ENCODE data around the gene ORAI2.
"Not testable (repeated sequence)": the region's sequence is repeated elsewhere in the genome, so short reads cannot be mapped to it uniquely, and the experiment has no call there.

Gene ORAI2

DNA sequence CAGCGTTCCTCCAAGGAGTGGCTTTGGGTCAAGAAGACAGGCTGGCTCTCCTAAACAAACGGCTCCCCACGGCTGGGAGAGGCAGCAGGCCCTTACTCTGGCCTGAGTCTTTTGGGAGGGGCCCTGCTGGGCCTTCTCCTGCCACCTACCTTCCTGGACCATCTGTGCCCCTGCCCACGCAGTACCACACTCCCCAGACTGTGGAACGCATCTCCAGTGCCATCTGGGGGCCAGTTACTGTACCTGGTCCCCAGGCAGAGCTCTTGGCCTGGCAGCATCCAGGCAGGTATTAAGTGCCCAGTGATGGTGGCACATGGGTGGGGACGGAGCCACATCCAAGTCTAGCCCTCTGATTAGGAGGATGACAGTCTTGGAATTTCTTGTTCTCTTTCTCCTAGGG, 16.9 kb downstream of the ORAI2 start:
- no peak for DNase-seq (ENCODE audit: low spot score)
- peak overlapping the region; percentile 56; the same call in 1 of the 2 replicates for H3K27ac ChIP-seq
- POLR2A ChIA-PET (ENCODE audit: low non-redundant PET): interaction anchor here (0.6 kb wide), 1 partner anchor 17 kb away, joined by 6 read pairs; no protein-coding TSS in a partner anchor
- CTCF ChIA-PET: interaction anchor here (0.6 to 0.7 kb wide), 3 partner anchors 13 to 51 kb away, joined by 4 to 8 read pairs (median 4); no protein-coding TSS in a partner anchor
- TF ChIP-seq CTCF (conservative IDR thresholded peaks at IDR 0.05; ENCODE audit: low read depth): no peak

DNA sequence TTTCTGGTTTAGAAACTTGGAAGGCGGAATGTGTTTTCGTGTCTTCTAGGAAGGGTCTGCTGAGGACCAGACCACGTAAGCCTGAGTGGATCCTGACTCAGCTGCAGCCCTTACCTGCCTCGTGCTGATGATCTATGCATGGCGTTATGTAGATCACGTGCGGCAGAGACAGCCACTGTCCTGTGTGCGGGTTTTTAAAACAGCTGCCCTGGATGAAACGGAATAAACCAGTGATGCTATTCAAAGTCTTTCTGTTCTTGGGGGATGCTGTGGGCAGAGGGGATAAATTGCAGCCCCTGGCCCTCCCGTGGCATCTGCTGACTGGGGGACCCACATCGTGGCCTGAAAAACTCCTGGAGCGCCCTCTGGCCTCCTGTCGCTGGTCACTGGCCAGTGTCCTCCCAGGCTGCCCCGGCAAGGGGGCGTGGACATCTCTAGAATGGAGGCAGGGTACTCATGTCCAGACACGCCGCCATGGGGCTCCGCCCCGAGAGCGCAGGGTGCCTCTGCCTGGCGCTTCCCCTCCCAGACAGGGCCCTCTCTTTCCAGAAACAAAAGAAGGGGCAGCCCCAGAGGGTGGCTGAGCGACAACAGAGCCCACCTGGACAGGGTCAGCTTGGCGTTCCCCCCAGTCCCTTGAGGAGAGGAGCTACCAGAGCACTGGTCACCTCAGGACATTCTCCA, 18.1 kb downstream of the ORAI2 start:
- POLR2A ChIA-PET (ENCODE audit: low non-redundant PET): interaction anchor here (0.5 kb wide), 1 partner anchor 9 kb away, joined by 3 read pairs; no protein-coding TSS in a partner anchor

DNA sequence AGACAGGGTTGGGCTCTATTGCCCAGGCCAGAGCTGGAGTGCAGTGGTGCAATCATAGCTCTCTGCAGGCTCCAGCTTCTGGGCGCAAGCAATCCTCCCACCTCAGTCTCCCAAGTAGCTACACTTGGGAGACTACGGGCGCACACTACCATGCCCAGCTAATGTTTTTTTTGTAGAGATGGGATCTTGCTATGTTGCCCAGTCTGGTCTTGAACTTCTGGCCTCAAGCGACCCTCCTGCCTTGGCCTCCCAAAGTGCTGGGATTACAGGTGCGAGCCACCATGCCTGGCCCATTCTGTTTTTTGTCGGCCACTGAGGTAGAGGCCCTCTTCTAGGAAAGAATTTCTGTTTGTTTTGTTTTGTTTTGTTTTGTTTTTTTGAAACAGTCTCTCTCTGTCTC, 19.1 kb downstream of the ORAI2 start:
- peak overlapping the region; percentile 56 for H3K27ac ChIP-seq
- DNase-seq (ENCODE audit: low spot score): no peak
- TF ChIP-seq CTCF (conservative IDR thresholded peaks at IDR 0.05; ENCODE audit: low read depth): no peak
- ChIA-PET CTCF (interaction anchor here (1.4 kb wide), 1 partner anchor 12 kb away, joined by 4 read pairs; no protein-coding TSS in a partner anchor), POLR2A (ENCODE audit: low non-redundant PET) (no interaction called here)

More for the DNA sequence above, 18.1 kb downstream of the ORAI2 start:
- H3K27ac ChIP-seq: peak overlapping the region; percentile 56
- CTCF ChIA-PET: interaction anchor here (0.7 to 1.4 kb wide), 2 partner anchors 11 to 17 kb away, joined by 3 to 4 read pairs; no protein-coding TSS in a partner anchor
- peak; percentile 77 for DNase-seq (ENCODE audit: low spot score)
- TF ChIP-seq CTCF (conservative IDR thresholded peaks at IDR 0.05; ENCODE audit: low read depth): no peak

- no peak for DNase-seq (ENCODE audit: low spot score)
- no peak for TF ChIP-seq CTCF (conservative IDR thresholded peaks at IDR 0.05; ENCODE audit: low read depth)
- POLR2A ChIA-PET (ENCODE audit: low non-redundant PET): no interaction called here
- CTCF ChIA-PET: no interaction called here
- peak overlapping the region; percentile 34 for H3K27ac ChIP-seq
These were observed 19.9 kb downstream of the ORAI2 start for GRCh38 chr7:102453319-102453718.

DNA sequence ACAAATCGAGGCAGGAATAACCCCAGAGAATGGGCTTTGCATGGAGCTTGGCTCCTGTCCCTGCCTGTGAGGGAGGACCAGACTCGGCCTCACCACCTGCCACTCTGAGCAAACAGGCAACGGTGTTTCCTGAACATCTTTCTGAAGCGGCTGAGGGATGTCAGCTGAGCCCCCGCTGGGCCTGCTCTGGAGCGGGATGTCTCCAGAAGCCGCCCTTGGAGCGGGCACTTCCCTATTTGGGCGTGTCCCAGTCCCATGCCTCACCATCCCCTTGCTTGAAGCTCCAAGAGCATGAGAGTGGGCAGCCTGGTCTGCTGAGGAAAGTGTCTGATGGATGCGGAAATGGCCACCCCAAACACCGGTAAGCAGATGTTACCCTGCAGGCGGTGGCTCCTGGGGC, 21.1 kb downstream of the ORAI2 start:
- H3K27ac ChIP-seq: peak overlapping the region; percentile 34
- TF ChIP-seq CTCF (conservative IDR thresholded peaks at IDR 0.05; ENCODE audit: low read depth): no peak
- DNase-seq (ENCODE audit: low spot score): no peak
- POLR2A ChIA-PET (ENCODE audit: low non-redundant PET): interaction anchor here (0.6 kb wide), 1 partner anchor 18 kb away, joined by 6 read pairs; no protein-coding TSS in a partner anchor
- CTCF ChIA-PET: interaction anchor here (0.6 to 1.5 kb wide), 3 partner anchors 10 to 474 kb away, joined by 3 to 9 read pairs (median 3); no protein-coding TSS in a partner anchor

- CTCF ChIA-PET: interaction anchor here (0.9 to 1.5 kb wide), 2 partner anchors 9 to 12 kb away, joined by 3 to 9 read pairs; no protein-coding TSS in a partner anchor
- peak overlapping the region; percentile 34 for H3K27ac ChIP-seq
- POLR2A ChIA-PET (ENCODE audit: low non-redundant PET); DNase-seq (ENCODE audit: low spot score): not testable (repeated sequence)
These were observed 21.6 kb downstream of the ORAI2 start for GRCh38 chr7:102454932-102455331.

GRCh38 chr7:102455596-102455995, 22.2 kb downstream of the ORAI2 start:
- CTCF ChIA-PET: interaction anchor here (1.0 kb wide), 1 partner anchor 10 kb away, joined by 6 read pairs; no protein-coding TSS in a partner anchor
- no peak for TF ChIP-seq CTCF (conservative IDR thresholded peaks at IDR 0.05; ENCODE audit: low read depth)
- POLR2A ChIA-PET (ENCODE audit: low non-redundant PET): no interaction called here
- H3K27ac ChIP-seq: peak overlapping the region; percentile 34
- no peak for DNase-seq (ENCODE audit: low spot score)
